ENCODE measurements around the gene PTPRD. TPM values are rescaled to one million over a fixed set of nuclear protein-coding genes. Genes with fewer than 3 reads are reported as not detected.

Gene PTPRD
- total and polyA plus RNA-seq, 2 of the 4 experiments (the other 2 are of a cell fraction), result 0.07 to 0.18 TPM

DNA sequence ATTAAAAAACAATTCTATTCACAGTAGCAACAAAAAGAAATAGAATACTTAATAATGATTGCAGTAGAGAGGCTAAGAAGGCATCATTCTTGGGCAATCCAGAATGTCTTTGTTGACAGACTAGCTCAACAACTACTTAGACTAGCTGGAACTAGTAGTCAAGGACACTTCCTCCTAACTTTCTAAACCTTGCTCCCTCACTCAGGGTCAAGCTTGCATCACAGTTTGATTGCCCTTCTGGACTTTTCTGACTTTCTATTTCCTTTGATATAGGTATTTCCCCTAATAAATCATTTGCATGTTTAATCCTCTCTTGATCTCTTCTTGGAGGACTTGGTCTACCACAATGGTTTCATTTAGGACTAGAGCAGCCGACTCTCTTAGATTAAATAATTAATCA lies 1107.9 kb downstream of the PTPRD start:
- Histone ChIP-seq H3K9ac (ENCODE audit: low read depth, low read length) (no peak overlapping the region), H3K27ac (ENCODE audit: insufficient read depth, low read length) (no peak overlapping the region), H3K4me2 (ENCODE audit: low read depth, low read length) (no peak overlapping the region), H3K4me1 (ENCODE audit: control insufficient read depth, insufficient read depth, low read length) (no peaks in the 10 kb centered on the region), H3K4me3 (ENCODE audit: insufficient read depth, low read depth, low read length) (no peak overlapping the region), H4K91ac (ENCODE audit: insufficient read depth, low read depth, low read length) (no peak overlapping the region), H4K20me1 (ENCODE audit: insufficient read depth, low read length) (no peaks in the 10 kb centered on the region), H3K18ac (ENCODE audit: low read depth, low read length) (no peak overlapping the region), H2BK20ac (ENCODE audit: low read depth, low read length) (no peak overlapping the region), H3K14ac (replicated peaks; ENCODE audit: low read depth, low read length) (no peak overlapping the region), H3K23ac (ENCODE audit: low read depth, low read length) (no peak overlapping the region), H3K79me1 (ENCODE audit: low read depth in 1 of 2, low read length in 2 of 2) (no peaks in the 10 kb centered on the region), H2AFZ (replicated peaks; ENCODE audit: low read length, poor library complexity) (no peak overlapping the region), H3K4ac (ENCODE audit: low read depth, low read length) (no peak overlapping the region), H3K27me3 (ENCODE audit: control insufficient read depth, insufficient read depth, low read length) (no peaks in the 10 kb centered on the region), H4K8ac (ENCODE audit: low read depth in 2 of 2, low read length in 2 of 2) (no peak overlapping the region), H3K9me3 (ENCODE audit: control insufficient read depth, insufficient read depth, low read length) (no peaks in the 10 kb centered on the region), H4K5ac (ENCODE audit: low read depth, low read length) (no peak overlapping the region), H3K56ac (ENCODE audit: extremely low read depth, insufficient read depth, low read length) (no peak overlapping the region), H2BK15ac (ENCODE audit: low read depth, low read length) (no peak overlapping the region), H2AK9ac (replicated peaks; ENCODE audit: low read depth, low read length, poor library complexity) (no peak overlapping the region), H3K9me1 (ENCODE audit: insufficient read depth, low read length) (no peaks in the 10 kb centered on the region), H3K36me3 (ENCODE audit: control insufficient read depth, insufficient read depth, low read length) (no peaks in the 10 kb centered on the region), H2BK120ac (ENCODE audit: low read depth, low read length) (no peak overlapping the region), H2AK5ac (ENCODE audit: low read depth, low read length) (no peak overlapping the region), H2BK5ac (ENCODE audit: low read depth, low read length, poor library complexity, severe bottlenecking) (no peak overlapping the region)
- BruUV-seq (replicated peaks), result no TSS peak
- ChIA-PET CTCF (no interaction called here), POLR2A (ENCODE audit: unreplicated experiment) (no interaction called here)
- intact Hi-C loops (cut with micrococcal nuclease) (no loop called here), dilution Hi-C loops (cut with HindIII; ENCODE audit: low sequenced_read_pairs, unreplicated experiment) (no loop called here), in situ Hi-C loops (cut with MboI; ENCODE audit: low sequenced_read_pairs) (no loop called here)
- TF ChIP-seq POLR2A (IDR thresholded peaks at IDR 0.05; ENCODE audit: low read depth, low read length) (no peak), BHLHE40 (IDR thresholded peaks at IDR 0.05; ENCODE audit: low read depth, low read length) (no peak), CEBPB (IDR thresholded peaks at IDR 0.05; ENCODE audit: low read depth, low read length) (no peak), RFX5 (IDR thresholded peaks at IDR 0.05; ENCODE audit: low read depth, low read length) (no peak), NFE2L2 (IDR thresholded peaks at IDR 0.05; ENCODE audit: low read depth, low read length) (no peak), FOS (IDR thresholded peaks at IDR 0.05; ENCODE audit: low read depth, low read length) (no peak), MXI1 (IDR thresholded peaks at IDR 0.05; ENCODE audit: borderline replicate concordance, low read depth, low read length) (no peak), RAD21 (IDR thresholded peaks at IDR 0.05; ENCODE audit: low read length) (no peak), CHD1 (IDR thresholded peaks at IDR 0.05; ENCODE audit: low read depth, low read length) (no peak), MAZ (IDR thresholded peaks at IDR 0.05; ENCODE audit: borderline replicate concordance, low read depth, low read length) (no peak), RCOR1 (IDR thresholded peaks at IDR 0.05; ENCODE audit: insufficient replicate concordance, low read length) (no peak), SMC3 (IDR thresholded peaks at IDR 0.05; ENCODE audit: low read depth, low read length) (no peak), MAFK (IDR thresholded peaks at IDR 0.05; ENCODE audit: low read depth, low read length) (no peak)
- TF ChIP-seq, protein P1, sequence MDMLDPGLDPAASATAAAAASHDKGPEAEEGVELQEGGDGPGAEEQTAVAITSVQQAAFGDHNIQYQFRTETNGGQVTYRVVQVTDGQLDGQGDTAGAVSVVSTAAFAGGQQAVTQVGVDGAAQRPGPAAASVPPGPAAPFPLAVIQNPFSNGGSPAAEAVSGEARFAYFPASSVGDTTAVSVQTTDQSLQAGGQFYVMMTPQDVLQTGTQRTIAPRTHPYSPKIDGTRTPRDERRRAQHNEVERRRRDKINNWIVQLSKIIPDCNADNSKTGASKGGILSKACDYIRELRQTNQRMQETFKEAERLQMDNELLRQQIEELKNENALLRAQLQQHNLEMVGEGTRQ (IDR thresholded peaks at IDR 0.05; ENCODE audit: low read depth, low read length), result no peak
- TF ChIP-seq, protein P2, sequence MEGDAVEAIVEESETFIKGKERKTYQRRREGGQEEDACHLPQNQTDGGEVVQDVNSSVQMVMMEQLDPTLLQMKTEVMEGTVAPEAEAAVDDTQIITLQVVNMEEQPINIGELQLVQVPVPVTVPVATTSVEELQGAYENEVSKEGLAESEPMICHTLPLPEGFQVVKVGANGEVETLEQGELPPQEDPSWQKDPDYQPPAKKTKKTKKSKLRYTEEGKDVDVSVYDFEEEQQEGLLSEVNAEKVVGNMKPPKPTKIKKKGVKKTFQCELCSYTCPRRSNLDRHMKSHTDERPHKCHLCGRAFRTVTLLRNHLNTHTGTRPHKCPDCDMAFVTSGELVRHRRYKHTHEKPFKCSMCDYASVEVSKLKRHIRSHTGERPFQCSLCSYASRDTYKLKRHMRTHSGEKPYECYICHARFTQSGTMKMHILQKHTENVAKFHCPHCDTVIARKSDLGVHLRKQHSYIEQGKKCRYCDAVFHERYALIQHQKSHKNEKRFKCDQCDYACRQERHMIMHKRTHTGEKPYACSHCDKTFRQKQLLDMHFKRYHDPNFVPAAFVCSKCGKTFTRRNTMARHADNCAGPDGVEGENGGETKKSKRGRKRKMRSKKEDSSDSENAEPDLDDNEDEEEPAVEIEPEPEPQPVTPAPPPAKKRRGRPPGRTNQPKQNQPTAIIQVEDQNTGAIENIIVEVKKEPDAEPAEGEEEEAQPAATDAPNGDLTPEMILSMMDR (conservative IDR thresholded peaks at IDR 0.05; ENCODE audit: low read depth, low read length), result no peak
- TF ChIP-seq, protein P3, sequence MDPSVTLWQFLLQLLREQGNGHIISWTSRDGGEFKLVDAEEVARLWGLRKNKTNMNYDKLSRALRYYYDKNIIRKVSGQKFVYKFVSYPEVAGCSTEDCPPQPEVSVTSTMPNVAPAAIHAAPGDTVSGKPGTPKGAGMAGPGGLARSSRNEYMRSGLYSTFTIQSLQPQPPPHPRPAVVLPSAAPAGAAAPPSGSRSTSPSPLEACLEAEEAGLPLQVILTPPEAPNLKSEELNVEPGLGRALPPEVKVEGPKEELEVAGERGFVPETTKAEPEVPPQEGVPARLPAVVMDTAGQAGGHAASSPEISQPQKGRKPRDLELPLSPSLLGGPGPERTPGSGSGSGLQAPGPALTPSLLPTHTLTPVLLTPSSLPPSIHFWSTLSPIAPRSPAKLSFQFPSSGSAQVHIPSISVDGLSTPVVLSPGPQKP (IDR thresholded peaks at IDR 0.05; ENCODE audit: borderline replicate concordance, low read depth, low read length), result no peak
- no CpG with 5 or more reads among the region's 1 CpG for WGBS, 2 experiments (ENCODE audit: extremely low coverage in 2 of 2, insufficient read length in 1 of 2)
- ATAC-seq (ENCODE audit: low read depth), result no peak
- DNase-seq, result no peak
